Fibroblast of lung (primary cell): Measurements from ENCODE around the gene FSTL5.

Experiments
- CTCF ChIP-seq, 2 donors: IDR thresholded peaks in 1 of 2; conservative IDR thresholded peaks in 1 of 2; 1 replicate in 1 of 2; 2 replicates in 1 of 2; pipeline ENCODE4 v1.5.1; 2011 to 2012; ENCODE audit warnings: low read length in 2 of 2, control low read depth in 1 of 2, inconsistent platforms in 1 of 2, low read depth in 1 of 2, mild to moderate bottlenecking in 1 of 2
- EZH2 ChIP-seq: IDR thresholded peaks from 2 replicates; pipeline ENCODE4 v1.5.1; 2012; ENCODE audit warnings: low read length, control low read depth, mild to moderate bottlenecking; ENCODE audit errors: missing control alignments

- TF ChIP-seq CTCF (conservative IDR thresholded peaks at IDR 0.05 in 1 of 2, IDR thresholded peaks at IDR 0.05 in 1 of 2; ENCODE audit: low read depth in 1 of 2, low read length in 2 of 2) (no peak), EZH2 (no peak)
Measured at GRCh38 chr4:161702287-161702686, 461.5 kb downstream of the FSTL5 start.
